HG03045 (cell line): Measurements from ENCODE around the gene CNP.
"Not testable (repeated sequence)": the region's sequence is repeated elsewhere in the genome, so short reads cannot be mapped to it uniquely, and the experiment has no call there.

Experiments used
- ATAC-seq: cut with Tn5 transposase; IDR thresholded peaks from one replicate; pipeline ENCODE4 v1.9.1; 2021; ENCODE audit warnings: mild to moderate bottlenecking, moderate library complexity; ENCODE audit not compliant: unreplicated experiment

CNP gene

GRCh38 chr17:41966463-41967140 lies at the start of gene CNP:
TSS of gene CNP (plus strand) at chr17:41966795. CDS start at chr17:41966885, 90 bp downstream.
- ATAC-seq = peak; percentile 68

- no peak for ATAC-seq
These were observed 49.4 kb upstream of the CNP start for GRCh38 chr17:41917192-41917591.

GRCh38 chr17:41917679-41918313 lies 48.8 kb upstream of the CNP start:
- peak; percentile 3 for ATAC-seq

GRCh38 chr17:41918314-41919164 lies 48.1 kb upstream of the CNP start, which contains the start of gene ACLY:
TSS of gene ACLY (minus strand) at chr17:41918951. CDS start at chr17:41913873, 5,078 bp downstream.
- peak; percentile 92 for ATAC-seq

- ATAC-seq = peak; percentile 1
These were observed 47.3 kb upstream of the CNP start for GRCh38 chr17:41919165-41919817.

- ATAC-seq = no peak
These were observed 46.6 kb upstream of the CNP start for GRCh38 chr17:41919840-41920579.

GRCh38 chr17:41920580-41920955 lies 46.0 kb upstream of the CNP start:
- ATAC-seq = no peak

GRCh38 chr17:41925991-41926590 lies 40.5 kb upstream of the CNP start:
- no peak for ATAC-seq

- no peak for ATAC-seq
These were observed 37.8 kb upstream of the CNP start for GRCh38 chr17:41928693-41929251.

GRCh38 chr17:41930009-41930832 lies 36.4 kb upstream of the CNP start, which contains the start of gene ODAD4:
TSS of gene ODAD4 (plus strand) at chr17:41930617. CDS start at chr17:41930724, 107 bp downstream.
- ATAC-seq = peak; percentile 97

- ATAC-seq = not testable (repeated sequence)
These were observed 35.8 kb upstream of the CNP start for GRCh38 chr17:41930833-41931156.

GRCh38 chr17:41931715-41932114 lies 34.9 kb upstream of the CNP start:
- ATAC-seq = not testable (repeated sequence)

GRCh38 chr17:41932816-41933389 lies 33.7 kb upstream of the CNP start:
- ATAC-seq = no peak

- ATAC-seq = no peak
These were observed 31.0 kb upstream of the CNP start for GRCh38 chr17:41935641-41936040.

GRCh38 chr17:41937970-41938954 lies 28.3 kb upstream of the CNP start:
- ATAC-seq = no peak

- no peak for ATAC-seq
These were observed 27.4 kb upstream of the CNP start for GRCh38 chr17:41939044-41939692.

GRCh38 chr17:41939693-41940090 lies 26.9 kb upstream of the CNP start:
- no peak for ATAC-seq
